Pulmonary artery endothelial cell (primary cell): ENCODE measurements around the gene MMAA. TPM values are rescaled to one million over a fixed set of nuclear protein-coding genes. Genes with fewer than 3 reads are reported as not detected.

ENCODE experiments used
- DNase-seq: peaks from one replicate; pipeline ENCODE4 v3.0.0-alpha.2; 2011; ENCODE audit warnings: low read depth, low spot score
- total RNA-seq: library from RNA; depleted of rRNA; stranded (reverse); fragments of >200 nt; gene quantifications from 2 replicates; pipeline ENCODE4 v1.2.3, GENCODE V29; 2014

The MMAA gene
- total RNA-seq, 1 donor from 2014 or later, result 3.5 TPM

GRCh38 chr4:145709336-145709735, 90.2 kb downstream of the MMAA start:
- no peak for DNase-seq

Other genes with a start within 250 kb of the MMAA start
- gene SMAD1, start 137.5 kb upstream of the MMAA start, total RNA-seq, result 50.6 and 55.1 TPM in 2 replicates
- gene C4orf51, start 60.8 kb downstream of the MMAA start, total RNA-seq, result 0.07 TPM in 1 of 2 replicates, not detected in the other